Measurements from ENCODE around the gene TTC29.

DNA sequence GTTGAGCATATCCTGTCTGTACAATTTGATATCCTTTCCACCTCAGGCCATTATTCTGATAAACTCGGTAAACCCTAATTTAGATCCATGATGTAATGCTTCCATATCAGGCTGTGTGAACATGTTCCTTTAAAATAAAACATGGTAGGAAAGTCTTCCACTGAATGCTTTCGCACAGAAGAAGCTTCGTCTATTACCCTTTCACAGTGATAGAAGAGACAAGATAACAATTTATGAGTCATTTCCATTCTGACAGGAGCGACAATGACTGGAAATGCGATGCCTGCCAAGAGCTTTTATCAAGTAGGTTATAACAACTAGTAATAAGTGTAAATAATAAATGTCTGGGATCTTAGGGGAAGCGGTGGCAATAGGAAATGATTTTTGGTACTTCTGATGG, 98.8 kb downstream of the TTC29 start:
- no peak for TF ChIP-seq POLR2AphosphoS2 (conservative IDR thresholded peaks at IDR 0.05; ENCODE audit: low read length)
- no peak for TF ChIP-seq POLR2A (IDR thresholded peaks at IDR 0.05; ENCODE audit: low read length)
